GM21786 (cell line): ENCODE results near the gene MIP.
"Not testable (repeated sequence)": the region's sequence is repeated elsewhere in the genome, so short reads cannot be mapped to it uniquely, and the experiment has no call there.

ENCODE experiments used
- ATAC-seq: cut with Tn5 transposase; IDR thresholded peaks from one replicate; pipeline ENCODE4 v1.9.1; 2021; ENCODE audit not compliant: unreplicated experiment

MIP gene

DNA sequence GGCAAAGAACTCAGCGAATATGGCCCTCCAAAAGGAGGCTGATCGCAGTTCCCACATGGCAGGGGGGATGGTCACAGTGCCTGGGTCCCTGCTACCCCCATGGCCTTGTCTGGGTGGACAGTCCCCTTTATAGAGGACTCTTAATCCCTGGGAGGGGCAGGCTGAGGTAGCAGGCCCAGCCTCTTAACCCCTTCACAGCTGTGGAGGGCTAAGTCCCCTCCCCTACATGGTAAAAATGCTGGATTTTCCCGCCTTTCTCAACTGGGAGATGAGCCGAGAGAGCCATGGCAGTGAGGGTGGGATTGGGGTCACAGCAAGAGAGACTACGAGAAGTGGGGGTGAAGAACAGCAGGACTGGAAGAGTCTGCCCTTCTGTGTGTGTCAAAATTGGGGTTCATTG, at the start of gene MIP:
Gene MIP, minus strand, starts transcription at position 101 of the 400 bp plus-strand sequence. Its CDS starts 44 bp downstream, at position 57.
- ATAC-seq = no peak

DNA sequence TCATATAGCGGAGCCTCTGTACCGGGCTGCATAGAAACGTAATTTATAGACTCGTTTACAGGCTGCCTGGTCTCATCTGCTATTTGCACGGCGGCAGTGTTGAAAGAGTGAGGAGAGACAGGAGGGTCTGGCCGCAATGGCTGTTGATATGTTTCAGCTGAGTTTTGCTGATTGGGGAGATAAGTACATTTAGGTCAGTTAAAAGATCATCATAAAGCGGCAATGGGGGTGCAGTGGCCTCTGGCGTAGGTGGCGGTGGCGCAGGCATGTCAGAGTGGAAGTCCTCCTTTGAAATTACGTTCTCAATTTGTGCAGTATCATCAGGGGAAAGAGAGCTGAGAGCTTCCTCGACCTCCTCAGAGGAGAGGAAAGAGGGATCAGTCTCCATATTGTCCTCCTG, 45.4 kb upstream of the MIP start:
- not testable (repeated sequence) for ATAC-seq

DNA sequence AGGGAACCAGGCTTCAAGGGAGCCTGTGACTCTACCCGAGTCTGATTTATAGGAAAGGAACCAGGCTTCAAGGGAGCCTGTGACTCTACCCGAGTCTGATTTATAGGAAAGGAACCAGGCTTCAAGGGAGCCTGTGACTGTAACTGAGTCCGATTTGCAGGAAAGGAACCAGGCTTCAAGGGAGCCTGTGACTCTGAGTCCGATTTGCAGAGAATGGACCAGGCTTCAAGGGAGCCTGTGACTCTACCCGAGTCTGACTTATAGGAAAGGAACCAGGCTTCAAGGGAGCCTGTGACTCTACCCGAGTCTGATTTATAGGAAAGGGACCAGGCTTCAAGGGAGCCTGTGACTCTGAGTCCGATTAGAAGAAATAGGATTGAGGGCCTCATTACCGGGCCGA, 45.0 kb upstream of the MIP start:
- ATAC-seq = not testable (repeated sequence)

DNA sequence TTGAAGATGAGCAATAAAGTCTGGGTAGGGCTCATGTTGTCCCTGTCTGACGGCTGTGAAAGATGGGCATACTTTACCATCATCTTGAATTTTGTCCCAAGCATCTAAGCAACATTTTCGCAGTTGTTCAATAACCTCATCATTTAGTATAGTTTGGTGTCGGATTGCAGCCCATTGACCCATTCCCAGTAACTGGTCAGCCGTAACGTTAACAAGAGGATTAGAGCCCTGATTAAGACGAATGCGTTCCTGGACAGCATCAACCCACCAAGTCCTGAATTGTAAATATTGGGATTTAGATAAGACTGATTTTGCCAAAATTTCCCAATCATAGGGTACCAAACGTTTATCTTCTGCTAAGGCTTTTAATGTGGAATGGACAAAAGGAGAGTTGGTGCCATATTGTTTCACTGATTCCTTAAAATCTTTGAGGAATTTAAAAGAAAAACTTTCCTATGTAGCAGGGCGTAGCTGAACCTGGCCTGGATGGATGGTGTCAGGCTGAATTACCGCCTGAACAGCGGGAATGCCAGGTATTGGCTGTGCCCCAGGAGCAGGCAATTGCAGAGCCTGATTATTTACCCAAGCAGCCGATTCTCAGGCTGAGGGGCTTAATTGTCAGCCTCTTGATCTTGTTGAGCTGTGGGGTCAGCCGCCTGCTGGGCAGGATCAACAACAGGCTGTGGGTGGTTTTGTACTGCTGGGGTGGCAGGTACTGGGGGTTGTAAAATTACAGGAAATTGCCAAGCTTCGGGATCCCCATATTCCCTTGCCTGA, 43.9 kb upstream of the MIP start:
- not testable (repeated sequence) for ATAC-seq

- ATAC-seq = not testable (repeated sequence)
Observed at GRCh38 chr12:56496704-56497103, 42.2 kb upstream of the MIP start.

DNA sequence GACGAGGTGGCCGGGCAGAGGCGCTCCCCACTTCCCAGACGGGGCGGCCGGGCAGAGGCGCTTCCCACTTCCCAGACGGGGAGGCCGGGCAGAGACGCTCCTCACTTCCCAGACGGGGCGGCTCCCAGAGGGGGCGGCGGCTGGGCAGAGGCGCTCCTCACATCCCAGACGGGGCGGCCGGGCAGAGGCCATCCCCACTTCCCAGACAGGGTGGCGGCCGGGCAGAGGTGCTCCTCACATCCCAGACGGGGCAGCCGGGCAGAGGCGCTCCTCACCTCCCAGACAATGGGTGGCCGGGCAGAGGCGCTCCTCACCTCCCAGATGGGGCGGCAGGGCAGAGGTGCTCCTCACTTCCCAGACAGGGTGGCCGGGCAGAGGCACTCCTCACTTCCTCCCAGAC, 40.0 kb upstream of the MIP start:
- not testable (repeated sequence) for ATAC-seq

GRCh38 chr12:56494106-56494415, 39.6 kb upstream of the MIP start:
- ATAC-seq = not testable (repeated sequence)

GRCh38 chr12:56493409-56494105, 39.1 kb upstream of the MIP start:
- not testable (repeated sequence) for ATAC-seq

GRCh38 chr12:56490360-56490759, 35.9 kb upstream of the MIP start:
- no peak for ATAC-seq

DNA sequence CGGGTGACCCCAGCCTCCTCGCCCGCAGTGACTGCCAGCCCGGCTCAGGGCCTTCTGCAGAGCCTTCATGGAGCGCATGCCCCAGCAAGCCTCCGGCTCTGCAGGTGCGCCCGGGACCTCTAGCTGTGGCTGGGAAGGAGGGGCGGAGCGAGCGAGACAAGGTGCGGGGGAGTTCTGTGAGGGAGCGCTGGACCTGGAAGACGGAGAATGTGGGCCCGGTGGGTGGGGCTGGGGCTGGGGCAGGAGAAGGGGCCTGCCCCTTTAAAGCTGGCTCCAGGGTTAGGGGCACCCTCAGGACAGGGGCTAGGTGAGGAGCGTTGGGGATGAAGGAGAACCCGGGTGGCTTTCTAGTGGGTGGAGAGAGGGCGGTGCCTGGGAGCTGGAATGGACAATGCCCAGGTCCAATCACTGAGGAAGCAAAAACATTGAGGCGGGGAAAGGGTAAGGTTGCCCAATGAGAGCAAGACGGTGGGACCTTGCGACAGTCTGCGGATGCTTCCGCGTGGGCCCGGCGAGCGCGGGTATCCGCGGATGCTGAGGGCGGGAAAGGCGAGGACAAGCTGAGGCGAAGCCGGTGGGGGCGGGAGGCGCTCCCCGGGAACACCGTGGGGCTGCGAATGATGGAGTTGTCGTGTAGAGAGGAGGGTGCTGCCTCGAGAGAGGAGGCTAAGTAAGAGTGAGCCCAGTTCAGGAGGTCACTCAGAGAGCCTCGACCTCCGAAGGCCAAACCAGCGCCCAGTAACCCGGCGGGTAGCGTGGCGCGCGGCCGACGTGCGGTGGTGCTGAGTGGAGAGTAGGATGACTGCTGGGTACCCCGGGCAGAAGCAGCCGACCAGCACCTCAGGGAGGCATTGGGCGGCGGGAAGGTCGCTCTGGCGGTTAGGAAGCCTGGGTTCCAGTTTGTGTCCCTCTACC, 33.8 kb upstream of the MIP start, which contains the start of gene GLS2:
Gene GLS2, minus strand, starts transcription at position 121 of the 915 bp plus-strand sequence. Its CDS starts 43 bp downstream, at position 78.
- ATAC-seq = peak; percentile 91

DNA sequence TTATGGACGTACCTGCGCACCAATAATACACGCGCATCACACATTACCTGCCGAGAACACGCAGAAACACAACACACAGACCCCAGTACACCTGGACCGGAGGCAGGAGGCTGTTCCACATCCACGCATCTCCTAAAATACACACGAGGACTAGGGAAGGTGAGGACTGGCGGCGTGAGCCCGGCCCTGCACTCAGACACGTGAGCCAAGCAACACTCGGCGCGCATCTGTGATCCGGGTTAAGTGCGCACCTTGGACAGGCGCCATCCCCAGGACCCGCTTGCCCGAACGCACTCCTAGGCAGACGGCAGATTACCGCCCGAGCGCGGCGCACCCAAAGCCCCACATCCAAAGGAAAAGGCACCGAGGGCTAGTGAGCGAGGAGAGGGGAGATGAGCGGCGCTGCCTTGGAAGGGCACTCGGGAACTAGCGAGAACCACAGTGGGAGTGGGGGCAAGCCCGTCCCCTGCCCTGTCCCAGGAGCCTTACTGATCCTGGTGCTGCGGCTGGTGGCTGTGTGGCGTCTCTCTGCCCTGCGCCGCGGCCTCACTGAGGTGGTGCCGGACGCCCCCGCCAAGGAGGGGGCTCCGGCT, 33.1 kb upstream of the MIP start:
- no peak for ATAC-seq

DNA sequence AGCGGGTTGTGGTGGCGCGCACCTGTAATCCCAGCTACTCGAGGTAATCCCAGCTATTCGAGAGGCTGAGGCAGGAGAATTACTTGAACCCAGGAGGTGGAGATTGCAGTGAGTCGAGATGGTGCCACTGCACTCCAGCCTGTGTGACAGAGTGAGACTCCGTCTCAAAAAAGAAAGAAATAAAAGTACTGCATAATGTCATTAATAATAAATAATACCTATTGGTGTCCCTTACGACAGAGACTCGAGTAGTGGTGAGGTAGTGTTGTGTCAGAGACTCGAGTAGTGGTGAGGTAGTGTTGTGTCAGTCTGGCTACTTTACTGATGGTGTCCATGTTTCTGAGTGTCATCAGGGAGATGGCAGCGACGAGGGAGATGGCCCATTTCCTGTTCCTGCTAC, 32.2 kb upstream of the MIP start:
- ATAC-seq = no peak

GRCh38 chr12:56484566-56484965, 30.1 kb upstream of the MIP start:
- no peak for ATAC-seq

- ATAC-seq = no peak
Observed at GRCh38 chr12:56479625-56480024, 25.2 kb upstream of the MIP start.

- no peak for ATAC-seq
Observed at GRCh38 chr12:56477521-56478225, 23.2 kb upstream of the MIP start.

DNA sequence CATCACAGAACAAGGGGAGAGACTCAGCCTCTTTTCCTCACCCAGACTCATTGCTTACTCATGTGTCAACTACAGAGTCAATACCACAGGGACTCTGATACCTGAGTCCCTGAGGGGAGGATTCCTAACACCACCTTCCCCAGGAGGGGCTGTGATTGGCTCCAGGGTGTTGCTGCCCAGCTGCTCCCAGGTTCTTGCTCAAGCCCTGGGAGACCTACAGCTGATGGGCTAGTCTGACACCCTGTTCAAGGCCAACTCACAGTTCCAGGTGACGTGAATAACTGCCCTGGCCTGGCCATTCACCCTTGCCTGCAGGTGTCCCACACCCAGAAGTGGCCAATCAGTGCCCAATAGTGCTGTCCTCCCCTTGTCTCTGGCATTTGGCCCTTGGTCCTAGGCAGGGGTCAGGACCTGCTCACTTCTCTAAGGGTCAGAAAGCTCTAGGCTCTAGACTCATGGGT, 22.5 kb upstream of the MIP start:
- ATAC-seq = no peak

GRCh38 chr12:56476143-56476542, 21.7 kb upstream of the MIP start:
- ATAC-seq = no peak

GRCh38 chr12:56474389-56474788, 19.9 kb upstream of the MIP start:
- no peak for ATAC-seq

DNA sequence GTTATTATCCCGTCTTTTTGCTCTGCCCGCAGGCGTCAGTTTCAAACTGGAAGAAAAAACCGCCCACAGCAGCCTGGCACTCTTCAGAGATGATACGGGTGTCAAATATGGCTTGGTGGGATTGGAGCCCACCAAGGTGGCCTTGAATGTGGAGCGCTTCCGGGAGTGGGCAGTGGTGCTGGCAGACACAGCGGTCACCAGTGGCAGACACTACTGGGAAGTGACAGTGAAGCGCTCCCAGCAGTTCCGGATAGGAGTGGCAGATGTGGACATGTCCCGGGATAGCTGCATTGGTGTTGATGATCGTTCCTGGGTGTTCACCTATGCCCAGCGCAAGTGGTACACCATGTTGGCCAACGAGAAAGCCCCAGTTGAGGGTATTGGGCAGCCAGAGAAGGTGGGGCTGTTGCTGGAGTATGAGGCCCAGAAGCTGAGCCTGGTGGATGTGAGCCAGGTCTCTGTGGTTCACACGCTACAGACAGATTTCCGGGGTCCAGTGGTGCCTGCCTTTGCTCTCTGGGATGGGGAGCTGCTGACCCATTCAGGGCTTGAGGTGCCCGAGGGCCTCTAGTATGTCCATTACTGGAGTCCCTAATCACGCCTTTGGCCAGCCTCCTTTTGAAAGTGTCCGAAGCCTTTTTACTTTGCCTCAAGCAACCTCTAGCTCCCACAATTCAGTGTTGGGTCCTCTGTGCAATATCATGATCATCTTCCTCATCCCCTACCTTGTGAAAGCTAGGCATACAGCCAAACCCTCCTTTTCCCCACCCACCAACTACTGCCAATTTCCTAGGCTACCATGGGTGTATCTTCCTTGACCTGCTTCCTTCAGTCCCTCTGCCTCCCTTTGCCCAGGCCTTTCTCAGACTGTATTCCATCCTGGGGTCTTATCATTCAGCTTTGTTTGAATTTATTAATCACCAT, 14.8 kb upstream of the MIP start:
- no peak for ATAC-seq
